Renal cortical epithelial cell (primary cell): ENCODE measurements around the gene FANCL. TPM values are rescaled to one million over a fixed set of nuclear protein-coding genes. Genes with fewer than 3 reads are reported as not detected.
"Not testable (repeated sequence)": the region's sequence is repeated elsewhere in the genome, so short reads cannot be mapped to it uniquely, and the experiment has no call there.

Experiments
- DNase-seq: peaks from one replicate; pipeline ENCODE4 v3.0.0-alpha.2; 2011; ENCODE audit warnings: low read depth
- total RNA-seq: library from RNA; depleted of rRNA; stranded (reverse); fragments of >200 nt; gene quantifications from 2 replicates; pipeline ENCODE4 v1.2.3, GENCODE V29; 2014

FANCL gene
- total RNA-seq, 1 donor from 2014 or later = 25.8 TPM

GRCh38 chr2:58145769-58146168 lies 95.4 kb downstream of the FANCL start:
- not testable (repeated sequence) for DNase-seq

DNA sequence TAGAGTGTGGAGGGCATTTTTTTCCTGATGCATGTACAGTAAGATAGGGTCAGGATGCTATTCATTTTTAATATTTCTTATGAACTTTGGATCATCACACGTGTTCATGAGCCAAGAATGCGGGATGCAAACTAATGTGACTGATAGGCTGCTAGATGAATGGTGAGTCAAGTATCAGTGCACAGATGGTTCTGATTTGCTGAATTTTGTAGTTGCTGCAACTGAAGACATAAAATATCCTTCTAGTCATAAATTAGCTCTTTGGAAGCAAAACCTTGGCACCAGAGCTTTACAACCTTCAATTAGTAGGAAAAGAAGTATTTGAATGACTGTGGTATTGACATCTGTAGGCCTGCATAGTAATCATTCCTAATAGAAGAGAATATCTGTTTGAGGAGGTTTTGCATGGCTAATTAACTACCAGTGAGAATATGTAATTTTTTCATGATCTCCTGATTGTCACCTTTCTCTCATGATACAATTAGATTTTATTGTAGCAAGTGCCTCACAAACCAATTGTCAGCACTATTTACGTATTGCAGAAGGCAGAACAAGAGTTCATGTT lies 100.5 kb downstream of the FANCL start:
- DNase-seq = no peak

DNA sequence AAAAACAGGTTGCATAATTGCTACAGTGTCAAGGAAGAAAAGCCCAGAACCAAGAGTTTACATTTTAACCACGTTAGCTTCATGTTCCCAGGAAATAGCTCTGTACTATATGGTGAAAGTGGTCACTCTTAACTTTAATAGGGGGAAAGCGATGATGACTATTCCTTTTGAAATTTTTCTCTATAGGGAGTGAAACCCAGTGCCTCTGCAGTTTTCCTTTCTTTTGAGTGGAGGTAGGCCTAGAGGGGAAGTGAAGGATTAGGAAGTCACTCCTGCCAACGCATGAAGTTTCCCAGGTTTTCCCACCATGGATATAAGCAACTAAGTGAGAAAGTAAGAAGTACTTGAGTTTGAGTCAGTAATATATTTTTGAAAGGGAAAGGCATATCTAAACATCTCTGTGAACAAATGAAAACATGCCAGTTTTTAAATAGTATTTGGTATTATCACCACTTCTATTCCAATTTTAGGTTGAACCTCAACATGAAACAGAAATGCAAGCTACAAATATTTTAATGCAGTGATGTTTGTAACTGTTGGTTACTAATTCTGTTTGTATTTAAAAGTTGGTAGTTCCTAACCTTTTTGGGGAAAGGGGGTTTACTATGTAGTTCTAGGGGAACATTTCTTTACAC lies 102.6 kb downstream of the FANCL start:
- DNase-seq = no peak

- no peak for DNase-seq
Measured at GRCh38 chr2:58137856-58138255, 103.3 kb downstream of the FANCL start.

GRCh38 chr2:58137221-58137620 lies 103.9 kb downstream of the FANCL start:
- peak; percentile 65 for DNase-seq

DNA sequence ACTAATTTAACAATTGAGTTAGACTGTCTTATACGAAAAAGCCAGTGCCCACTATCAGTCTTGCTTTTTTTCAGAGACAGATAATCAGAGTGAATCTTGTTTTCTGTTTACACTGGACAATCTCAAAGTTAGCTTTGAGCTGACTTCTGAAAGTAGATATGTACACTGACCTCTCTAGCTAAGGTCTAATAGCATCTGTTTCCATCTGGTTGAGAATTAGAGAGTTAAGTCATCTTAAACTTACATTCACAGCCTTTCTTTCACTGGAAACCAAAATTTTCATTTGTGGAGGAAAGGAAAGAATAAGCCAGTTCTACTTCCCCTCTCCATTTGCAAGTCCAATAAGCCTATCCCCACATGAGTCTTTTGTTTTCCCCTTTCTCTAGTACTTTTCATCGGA lies 105.3 kb downstream of the FANCL start:
- no peak for DNase-seq

DNA sequence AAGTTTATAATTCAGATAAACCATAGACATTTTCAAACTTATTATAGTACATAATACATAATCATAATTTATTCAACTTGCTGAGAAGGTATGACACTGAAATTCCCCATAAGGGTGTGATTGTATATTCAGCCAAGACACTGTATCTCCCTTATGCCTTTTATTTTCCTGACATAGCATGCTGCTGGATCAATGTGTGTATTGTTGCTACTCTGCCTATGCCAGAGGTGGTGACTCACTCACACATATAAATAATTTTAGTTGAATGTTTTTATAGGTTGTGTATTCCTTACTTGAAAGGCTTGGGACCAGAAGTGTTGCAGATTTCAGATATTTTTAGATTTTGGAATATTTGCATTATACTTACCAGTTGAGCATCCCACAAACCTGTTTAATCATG lies 107.7 kb downstream of the FANCL start:
- no peak for DNase-seq

DNA sequence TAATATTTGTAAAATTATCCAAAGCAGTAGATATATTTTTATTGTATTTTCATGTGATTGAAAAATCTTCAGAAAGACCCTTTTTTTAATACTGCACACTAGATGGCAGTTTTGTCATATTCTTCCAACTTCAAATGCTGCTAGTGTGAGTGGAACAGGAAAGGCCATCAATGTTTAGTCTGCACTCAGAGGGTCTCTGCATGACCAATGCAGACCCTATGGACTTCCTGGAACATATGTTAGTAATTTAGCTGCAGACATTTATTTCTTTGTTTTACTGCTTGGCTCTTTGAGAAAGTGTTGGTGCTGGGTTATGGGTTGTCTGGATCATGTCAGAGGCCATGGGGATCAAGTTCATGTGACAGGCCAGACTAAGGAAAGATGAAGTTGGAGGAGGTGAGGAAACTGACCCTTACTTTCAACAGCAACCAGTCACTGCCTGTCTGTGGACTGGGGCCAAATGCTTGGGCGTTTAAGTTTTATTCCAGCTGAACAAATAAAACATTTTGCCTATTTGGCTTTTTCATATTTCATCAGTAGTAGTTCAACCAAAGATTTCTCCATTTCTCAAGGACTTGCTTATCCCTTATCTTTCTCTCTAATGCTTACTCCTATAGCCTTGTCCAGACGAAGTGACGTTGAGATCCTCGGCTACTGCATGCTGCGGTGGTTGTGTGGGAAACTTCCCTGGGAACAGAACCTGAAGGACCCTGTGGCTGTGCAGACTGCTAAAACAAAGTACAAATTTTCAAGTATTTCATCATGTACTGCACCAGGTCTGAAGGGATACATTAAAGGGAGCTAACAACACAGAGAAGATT lies 109.7 kb downstream of the FANCL start:
- peak; percentile 11 for DNase-seq

GRCh38 chr2:58130238-58130637 lies 110.9 kb downstream of the FANCL start:
- no peak for DNase-seq

DNA sequence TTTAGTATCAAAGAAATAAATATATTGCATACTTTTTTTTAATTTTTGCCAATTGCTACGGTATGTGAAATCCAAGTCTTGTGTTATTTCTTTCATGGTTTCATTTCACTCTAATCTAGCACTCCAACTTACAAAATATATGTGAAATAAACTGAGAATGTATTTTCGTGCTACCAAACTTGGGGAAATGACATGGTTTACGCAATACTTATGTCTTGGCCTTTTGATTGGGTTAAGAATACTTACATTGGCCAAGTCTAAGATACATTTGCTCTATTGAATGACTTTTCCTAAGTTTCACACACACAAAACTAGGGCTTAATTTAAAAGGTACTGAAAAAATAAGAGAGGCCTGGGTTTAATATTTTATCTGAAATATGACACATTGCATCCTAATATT lies 114.0 kb downstream of the FANCL start:
- no peak for DNase-seq

- DNase-seq = no peak
Measured at GRCh38 chr2:58122540-58122939, 118.6 kb downstream of the FANCL start.

DNA sequence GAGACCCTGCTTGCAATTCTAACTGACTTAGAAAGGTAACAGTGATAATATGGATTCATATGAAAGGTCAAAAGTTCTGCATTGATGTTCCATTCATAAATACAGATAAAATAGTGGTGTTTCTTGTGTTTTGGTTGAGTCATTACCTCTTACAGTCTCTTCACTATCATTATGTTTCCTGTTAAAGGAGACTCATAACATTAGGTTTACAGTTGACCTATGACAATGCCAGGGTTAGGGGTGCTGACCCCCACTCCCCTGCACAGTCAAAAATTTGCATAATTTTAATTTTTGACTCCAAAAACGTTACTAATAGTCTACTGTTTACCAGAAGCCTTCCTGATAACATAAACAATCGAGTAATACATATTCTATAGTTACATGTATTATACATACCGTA lies 119.1 kb downstream of the FANCL start:
- no peak for DNase-seq

GRCh38 chr2:58120626-58121229 lies 120.4 kb downstream of the FANCL start:
- DNase-seq = no peak

- not testable (repeated sequence) for DNase-seq
Measured at GRCh38 chr2:58113563-58113962, 127.6 kb downstream of the FANCL start.

DNA sequence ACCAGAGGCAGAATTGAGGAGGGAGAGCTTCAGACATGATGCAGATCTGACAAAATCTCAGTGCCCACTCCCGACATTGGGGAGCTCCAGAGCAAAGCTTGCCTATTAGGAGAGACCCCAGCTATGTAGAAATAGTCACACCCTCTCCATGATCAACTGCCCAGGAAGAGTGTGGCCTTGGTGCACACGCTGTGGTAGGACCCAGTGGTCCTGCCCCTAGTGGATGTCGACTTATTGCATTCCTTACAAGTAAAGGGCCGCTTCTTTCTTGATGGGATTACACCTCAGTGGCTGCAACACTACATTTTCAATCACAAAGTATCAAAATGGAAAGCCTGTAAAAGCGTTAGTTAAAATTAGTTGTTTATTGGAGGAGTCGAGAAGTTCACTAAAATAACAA lies 130.4 kb downstream of the FANCL start:
- DNase-seq = no peak

GRCh38 chr2:58109481-58109880 lies 131.6 kb downstream of the FANCL start:
- DNase-seq = no peak

Other genes with a start within 250 kb of the FANCL start
- 24.8 and 33.6 TPM in 2 replicates for gene VRK2, start 194.5 kb downstream of the FANCL start, total RNA-seq